Fibroblast of skin of scalp (primary cell): Measurements from ENCODE around the gene C19orf53.
A peak's percentile ranks its signal among the peaks of the same experiment; 100 is the strongest.
"Not testable (repeated sequence)": the region's sequence is repeated elsewhere in the genome, so short reads cannot be mapped to it uniquely, and the experiment has no call there.

Experiments used
- DNase-seq: peaks from one replicate; pipeline ENCODE4 v3.0.0-alpha.2; 2013

C19orf53 gene

GRCh38 chr19:13764101-13764807 is 10.0 kb upstream of the C19orf53 start, which contains the start of gene MRI1:
MRI1 (plus strand) TSS chr19:13764522; CDS start chr19:13764589, 67 bp downstream.
- DNase-seq = peak; percentile 69

- DNase-seq = no peak
These were observed 9.3 kb upstream of the C19orf53 start for GRCh38 chr19:13764821-13765394.

- no peak for DNase-seq
These were observed 8.7 kb upstream of the C19orf53 start for GRCh38 chr19:13765395-13766094.

- no peak for DNase-seq
These were observed 8.2 kb upstream of the C19orf53 start for GRCh38 chr19:13766095-13766481.

GRCh38 chr19:13768510-13768909 is 5.7 kb upstream of the C19orf53 start:
- DNase-seq = no peak

- DNase-seq = no peak
These were observed 4.1 kb upstream of the C19orf53 start for GRCh38 chr19:13770013-13770635.

- no peak for DNase-seq
These were observed 4.1 kb downstream of the C19orf53 start for GRCh38 chr19:13778398-13778797.

GRCh38 chr19:13778847-13779246 is 4.6 kb downstream of the C19orf53 start:
- no peak for DNase-seq

- not testable (repeated sequence) for DNase-seq
These were observed 5.5 kb downstream of the C19orf53 start for GRCh38 chr19:13779794-13780193.

- DNase-seq = peak; percentile 93
These were observed 7.3 kb downstream of the C19orf53 start for GRCh38 chr19:13781547-13781946.

GRCh38 chr19:13782537-13782936 is 8.3 kb downstream of the C19orf53 start:
- peak; percentile 48 for DNase-seq

- no peak for DNase-seq
These were observed 9.6 kb downstream of the C19orf53 start for GRCh38 chr19:13783565-13784500.

GRCh38 chr19:13784731-13785452 is 10.6 kb downstream of the C19orf53 start:
- DNase-seq = peak; percentile 77

- DNase-seq = peak; percentile 84
These were observed 14.7 kb downstream of the C19orf53 start for GRCh38 chr19:13788991-13789390.

- peak; percentile 41 for DNase-seq
These were observed 16.1 kb downstream of the C19orf53 start for GRCh38 chr19:13790354-13790753.

- DNase-seq = not testable (repeated sequence)
These were observed 19.1 kb downstream of the C19orf53 start for GRCh38 chr19:13793317-13793716.

GRCh38 chr19:13794398-13794756 is 20.1 kb downstream of the C19orf53 start:
- DNase-seq = peak; percentile 97

GRCh38 chr19:13794757-13795589 is 20.7 kb downstream of the C19orf53 start, which contains the start of gene ZSWIM4:
ZSWIM4 (plus strand) TSS chr19:13795443; CDS start chr19:13795649, 206 bp downstream.
- peak; percentile 100 for DNase-seq

- no peak for DNase-seq
These were observed 21.5 kb downstream of the C19orf53 start for GRCh38 chr19:13795595-13796300.
